Erythroblast (primary cell): ENCODE data around the gene RPL7A.
"Not testable (repeated sequence)": the region's sequence is repeated elsewhere in the genome, so short reads cannot be mapped to it uniquely, and the experiment has no call there.

Source experiments
- DNase-seq, 2 experiments: peaks; one replicate each; lab custom pipeline; 2025; lab: John Stamatoyannopoulos, UW
- GATA1 ChIP-seq: IDR thresholded peaks from 2 replicates; pipeline ENCODE4 v1.6.1; 2011; ENCODE audit warnings: low read depth, mild to moderate bottlenecking, control low read depth, low read length, moderate library complexity
- POLR2A ChIP-seq: IDR thresholded peaks from 2 replicates; pipeline ENCODE4 v1.6.1; 2011; ENCODE audit warnings: mild to moderate bottlenecking, low read length

Gene RPL7A

GRCh38 chr9:133347985-133348717 lies at the start of gene RPL7A, which contains the start of gene MED22:
TSS of gene RPL7A (plus strand) at chr9:133348218. CDS start at chr9:133348244, 26 bp downstream.
TSS of gene MED22 (minus strand) at chr9:133348131. CDS start at chr9:133346662, 1,469 bp downstream.
- DNase-seq = peak; percentile 96 to 97
- peak; percentile 98 for TF ChIP-seq POLR2A
- TF ChIP-seq GATA1 = no peak

- not testable (repeated sequence) for DNase-seq
These were observed 48.0 kb upstream of the RPL7A start for GRCh38 chr9:133299996-133300395.

- DNase-seq = no peak
- TF ChIP-seq GATA1 = no peak
- TF ChIP-seq POLR2A = no peak
These were observed 46.5 kb upstream of the RPL7A start for GRCh38 chr9:133301253-133302230.

- DNase-seq = no peak
- TF ChIP-seq GATA1 = no peak
- TF ChIP-seq POLR2A = no peak
These were observed 44.5 kb upstream of the RPL7A start for GRCh38 chr9:133303266-133304157.

- TF ChIP-seq POLR2A (no peak), GATA1 (no peak)
These were observed 43.9 kb upstream of the RPL7A start for GRCh38 chr9:133304158-133304470.

GRCh38 chr9:133304477-133305377 lies 43.3 kb upstream of the RPL7A start:
- TF ChIP-seq POLR2A = no peak
- TF ChIP-seq GATA1 = no peak
- DNase-seq = no peak

More at GRCh38 chr9:133304158-133304470, 43.9 kb upstream of the RPL7A start:
- no peak for DNase-seq

- no peak for DNase-seq
- no peak for TF ChIP-seq GATA1
- TF ChIP-seq POLR2A = no peak
These were observed 42.3 kb upstream of the RPL7A start for GRCh38 chr9:133305731-133306130.

GRCh38 chr9:133306242-133307204 lies 41.5 kb upstream of the RPL7A start:
- TF ChIP-seq GATA1 = no peak
- TF ChIP-seq POLR2A = no peak
- DNase-seq = no peak

- TF ChIP-seq POLR2A = no peak
- TF ChIP-seq GATA1 = no peak
- no peak for DNase-seq
These were observed 40.7 kb upstream of the RPL7A start for GRCh38 chr9:133307301-133307700.

GRCh38 chr9:133309608-133310007 lies 38.4 kb upstream of the RPL7A start:
- no peak for DNase-seq
- TF ChIP-seq POLR2A (no peak), GATA1 (no peak)

GRCh38 chr9:133315997-133316396 lies 32.0 kb upstream of the RPL7A start:
- no peak for DNase-seq
- TF ChIP-seq POLR2A (no peak), GATA1 (no peak)

GRCh38 chr9:133317551-133317950 lies 30.5 kb upstream of the RPL7A start:
- DNase-seq = not testable (repeated sequence)
